ENCODE data around the gene NR6A1. TPM values are rescaled to one million over a fixed set of nuclear protein-coding genes. Genes with fewer than 3 reads are reported as not detected.

The NR6A1 gene
- total and polyA plus RNA-seq, 12 donors = 0.29 to 2.0 (median 1.2) TPM

- 44 to 62% methylated on average over 5 of the region's 5 CpGs for WGBS, 2 donors
- Histone ChIP-seq H3K4me3 (no peak overlapping the region), H3K36me3 (no peaks in the 10 kb centered on the region), H3K9me3 (no peaks in the 10 kb centered on the region), H3K27ac (no peak overlapping the region), H3K27me3 (no peaks in the 10 kb centered on the region), H3K4me1 (peaks cover 0 to 9% (median 0%) of the 10 kb centered on the region in 9 donors)
- DNase-seq (no peak), ATAC-seq (no peak)
- no peak for TF ChIP-seq CTCF (IDR thresholded peaks at IDR 0.05)
- intact Hi-C loops (cut with DNase I) = no loop called here
Observed at GRCh38 chr9:124632077-124632621, 139.0 kb downstream of the NR6A1 start.

- intact Hi-C loops (cut with DNase I) = no loop called here
- DNase-seq (no peak), ATAC-seq (no peak)
- Histone ChIP-seq H3K4me1 (peaks cover 0 to 9% (median 0%) of the 10 kb centered on the region in 9 donors), H3K4me3 (no peak overlapping the region), H3K36me3 (no peaks in the 10 kb centered on the region), H3K27ac (no peak overlapping the region), H3K27me3 (no peaks in the 10 kb centered on the region), H3K9me3 (no peaks in the 10 kb centered on the region)
- TF ChIP-seq CTCF (IDR thresholded peaks at IDR 0.05) = no peak
Observed at GRCh38 chr9:124631326-124631725, 139.8 kb downstream of the NR6A1 start.

- ATAC-seq (peak in 5 of 8 donors; percentile 41 to 77 (median 47)), DNase-seq (no peak)
- no peak overlapping the region for H3K4me3 ChIP-seq
- H3K27me3 ChIP-seq = no peaks in the 10 kb centered on the region
- WGBS, 2 donors = 61% methylated on average over 2 of the region's 2 CpGs
- H3K9me3 ChIP-seq = no peaks in the 10 kb centered on the region
- intact Hi-C loops (cut with DNase I) = no loop called here
- H3K27ac ChIP-seq = no peak overlapping the region
- peaks cover 0 to 9% (median 0%) of the 10 kb centered on the region in 9 donors for H3K4me1 ChIP-seq
- TF ChIP-seq CTCF (IDR thresholded peaks at IDR 0.05) = no peak
- no peaks in the 10 kb centered on the region for H3K36me3 ChIP-seq
Observed at GRCh38 chr9:124629600-124629999, 141.5 kb downstream of the NR6A1 start.

GRCh38 chr9:124628741-124629140, 142.4 kb downstream of the NR6A1 start:
- no peak overlapping the region for H3K27ac ChIP-seq
- peaks cover 0 to 10% (median 0%) of the 10 kb centered on the region in 9 donors for H3K4me1 ChIP-seq
- WGBS, 2 donors = 91 to 95% methylated on average over 11 of the region's 11 CpGs
- TF ChIP-seq CTCF (IDR thresholded peaks at IDR 0.05) = no peak
- H3K9me3 ChIP-seq = no peaks in the 10 kb centered on the region
- no peak overlapping the region for H3K4me3 ChIP-seq
- intact Hi-C loops (cut with DNase I) = no loop called here
- no peaks in the 10 kb centered on the region for H3K27me3 ChIP-seq
- DNase-seq (no peak), ATAC-seq (no peak)
- no peaks in the 10 kb centered on the region for H3K36me3 ChIP-seq

Measured in heart right ventricle (tissue), 16 donors.